Ascending aorta (tissue), 2 donors: ENCODE data around the gene NECTIN2. TPM values are rescaled to one million over a fixed set of nuclear protein-coding genes. Genes with fewer than 3 reads are reported as not detected.

Source experiments
- DNase-seq, 2 donors: peaks; one replicate each; pipeline ENCODE4 v3.0.0-alpha.2; 2019; ENCODE audit warnings: low spot score in 2 of 2
- H3K27ac ChIP-seq, 2 donors: fragments of 200-600 bp; sonication (generic); one replicate each; pipeline ENCODE4 v1.5.1; 2016 to 2017; ENCODE audit warnings: mild to moderate bottlenecking in 1 of 2
- H3K27me3 ChIP-seq: fragments of 200-600 bp; sonication (generic); one replicate; pipeline ENCODE4 v1.5.1; 2017
- H3K36me3 ChIP-seq, 2 donors: fragments of 200-600 bp; sonication (generic); one replicate each; pipeline ENCODE4 v1.5.1; 2016
- H3K4me1 ChIP-seq, 2 donors: fragments of 200-600 bp; sonication (generic); one replicate each; pipeline ENCODE4 v1.5.1; 2016 to 2017; ENCODE audit warnings: mild to moderate bottlenecking in 1 of 2
- H3K4me3 ChIP-seq, 2 donors: fragments of 200-600 bp; sonication (generic); one replicate each; pipeline ENCODE4 v1.5.1; 2016 to 2017; ENCODE audit warnings: mild to moderate bottlenecking in 1 of 2
- H3K9me3 ChIP-seq, 2 donors: fragments of 200-600 bp; sonication (generic); one replicate each; pipeline ENCODE4 v1.5.1; 2016
- CTCF ChIP-seq, 3 experiments: fragments of 200-600 bp in 2 of 3; fragments of 450-650 bp in 1 of 3; sonication (generic) in 2 of 3; IDR thresholded peaks; one replicate each; pipeline ENCODE4 v1.5.1; 2016 to 2019; ENCODE audit warnings: antibody characterized with exemption in 3 of 3, mild to moderate bottlenecking in 1 of 3, moderate library complexity in 1 of 3
- intact Hi-C: fragments of 100-400 bp; cut with DNase I; formaldehyde crosslinking; loops from one replicate; pipeline ENCODE4 v1.15.1; 2023
- total RNA-seq: library from RNA; depleted of rRNA; stranded (reverse); fragments of >200 nt; gene quantifications from one replicate; pipeline ENCODE4 v1.1.0, GENCODE V29; 2016

The NECTIN2 gene
- total RNA-seq, 1 donor from 2014 or later = 125 TPM

- no peak for TF ChIP-seq CTCF (IDR thresholded peaks at IDR 0.05)
- peaks cover 7 to 40% of the 10 kb centered on the region in 2 donors for H3K4me1 ChIP-seq
- H3K27me3 ChIP-seq = no peaks in the 10 kb centered on the region
- peak overlapping the region; percentile 77 to 79 for H3K27ac ChIP-seq
- DNase-seq = no peak
- H3K4me3 ChIP-seq = peak overlapping the region; percentile 74 to 88
- H3K36me3 ChIP-seq = peaks cover 31 to 40% of the 10 kb centered on the region in 2 donors
- H3K9me3 ChIP-seq = no peaks in the 10 kb centered on the region
- intact Hi-C loops = no loop called here
Observed at GRCh38 chr19:44810234-44811121, 35.6 kb upstream of the NECTIN2 start.

GRCh38 chr19:44811122-44811419, 35.0 kb upstream of the NECTIN2 start:
- H3K27me3 ChIP-seq = no peaks in the 10 kb centered on the region
- TF ChIP-seq CTCF (IDR thresholded peaks at IDR 0.05) = no peak
- peaks cover 7 to 40% of the 10 kb centered on the region in 2 donors for H3K4me1 ChIP-seq
- H3K9me3 ChIP-seq = no peaks in the 10 kb centered on the region
- no peak for DNase-seq
- intact Hi-C loops = no loop called here
- H3K36me3 ChIP-seq = peaks cover 36 to 46% of the 10 kb centered on the region in 2 donors
- H3K4me3 ChIP-seq = peak overlapping the region; percentile 74 to 88
- peak overlapping the region; percentile 39 to 77 for H3K27ac ChIP-seq

GRCh38 chr19:44812142-44812718, 33.9 kb upstream of the NECTIN2 start:
- peaks cover 36 to 48% of the 10 kb centered on the region in 2 donors for H3K36me3 ChIP-seq
- no peak for TF ChIP-seq CTCF (IDR thresholded peaks at IDR 0.05)
- intact Hi-C loops = no loop called here
- peak overlapping the region; percentile 39 to 40 for H3K27ac ChIP-seq
- peaks cover 7 to 40% of the 10 kb centered on the region in 2 donors for H3K4me1 ChIP-seq
- H3K9me3 ChIP-seq = no peaks in the 10 kb centered on the region
- no peak overlapping the region for H3K4me3 ChIP-seq
- no peaks in the 10 kb centered on the region for H3K27me3 ChIP-seq
- DNase-seq = no peak

GRCh38 chr19:44813070-44813840, 32.8 kb upstream of the NECTIN2 start:
- no peak for DNase-seq
- Histone ChIP-seq H3K27me3 (no peaks in the 10 kb centered on the region), H3K27ac (peak overlapping the region in 1 of 2 donors; percentile 40), H3K4me1 (peaks cover 7 to 37% of the 10 kb centered on the region in 2 donors), H3K36me3 (peaks cover 36 to 48% of the 10 kb centered on the region in 2 donors), H3K9me3 (no peaks in the 10 kb centered on the region), H3K4me3 (no peak overlapping the region)
- no peak for TF ChIP-seq CTCF (IDR thresholded peaks at IDR 0.05)
- intact Hi-C loops = no loop called here

- Histone ChIP-seq H3K36me3 (peaks cover 40 to 55% of the 10 kb centered on the region in 2 donors), H3K9me3 (no peaks in the 10 kb centered on the region), H3K4me3 (no peak overlapping the region), H3K27ac (peak overlapping the region in 1 of 2 donors; percentile 40), H3K4me1 (peaks cover 2 to 32% of the 10 kb centered on the region in 2 donors), H3K27me3 (no peaks in the 10 kb centered on the region)
- intact Hi-C loops = no loop called here
- DNase-seq = no peak
- no peak for TF ChIP-seq CTCF (IDR thresholded peaks at IDR 0.05)
Observed at GRCh38 chr19:44813841-44814470, 32.1 kb upstream of the NECTIN2 start.
